GM21717 (cell line): ENCODE measurements around the gene RECK.
"Not testable (repeated sequence)": the region's sequence is repeated elsewhere in the genome, so short reads cannot be mapped to it uniquely, and the experiment has no call there.

Experiments used
- ATAC-seq: cut with Tn5 transposase; IDR thresholded peaks from one replicate; pipeline ENCODE4 v1.9.1; 2021; ENCODE audit warnings: mild to moderate bottlenecking, moderate library complexity; ENCODE audit not compliant: unreplicated experiment

Gene RECK

GRCh38 chr9:36056896-36057295 is 20.2 kb downstream of the RECK start:
- ATAC-seq: no peak

GRCh38 chr9:36063804-36064447 is 27.2 kb downstream of the RECK start:
- no peak for ATAC-seq

- ATAC-seq: no peak
These were observed 27.8 kb downstream of the RECK start for GRCh38 chr9:36064448-36065037.

- ATAC-seq: no peak
These were observed 37.3 kb downstream of the RECK start for GRCh38 chr9:36074055-36074454.

- no peak for ATAC-seq
These were observed 38.3 kb downstream of the RECK start for GRCh38 chr9:36074870-36075532.

- ATAC-seq: no peak
These were observed 41.3 kb downstream of the RECK start for GRCh38 chr9:36078051-36078450.

GRCh38 chr9:36080519-36080918 is 43.8 kb downstream of the RECK start:
- no peak for ATAC-seq

GRCh38 chr9:36082931-36083330 is 46.2 kb downstream of the RECK start:
- no peak for ATAC-seq

- no peak for ATAC-seq
These were observed 49.7 kb downstream of the RECK start for GRCh38 chr9:36086442-36086841.

GRCh38 chr9:36087054-36087453 is 50.3 kb downstream of the RECK start:
- not testable (repeated sequence) for ATAC-seq

GRCh38 chr9:36088020-36088419 is 51.3 kb downstream of the RECK start:
- no peak for ATAC-seq

- ATAC-seq: no peak
These were observed 54.6 kb downstream of the RECK start for GRCh38 chr9:36091026-36091953.

GRCh38 chr9:36092014-36092413 is 55.3 kb downstream of the RECK start:
- no peak for ATAC-seq

- peak; percentile 82 for ATAC-seq
These were observed 55.9 kb downstream of the RECK start for GRCh38 chr9:36092509-36093215.

GRCh38 chr9:36093384-36093783 is 56.7 kb downstream of the RECK start:
- ATAC-seq: no peak

- no peak for ATAC-seq
These were observed 63.0 kb downstream of the RECK start for GRCh38 chr9:36099718-36100117.

- ATAC-seq: no peak
These were observed 63.8 kb downstream of the RECK start for GRCh38 chr9:36100532-36100931.

- no peak for ATAC-seq
These were observed 65.4 kb downstream of the RECK start for GRCh38 chr9:36101916-36102741.

GRCh38 chr9:36102742-36103495 is 66.2 kb downstream of the RECK start:
- no peak for ATAC-seq
